RWPE2 (cell line): ENCODE results near the gene SIRT2.

Source experiments
- ATAC-seq: fragments of 200-7000 bp; cut with Tn5 transposase; 3 replicates; pipeline ENCODE4 v1.9.1; 2021; ENCODE audit warnings: low read depth
- DNase-seq: peaks from one replicate; pipeline ENCODE4 v3.0.0-alpha.2; 2020; ENCODE audit warnings: low spot score
- H3K27ac ChIP-seq: fragments of 450-650 bp; 2 replicates; pipeline ENCODE4 v1.5.1; 2017; ENCODE audit warnings: mild to moderate bottlenecking; ENCODE audit not compliant: poor library complexity, severe bottlenecking
- H3K27me3 ChIP-seq: fragments of 250-450 bp; sonication (Bioruptor Pico); 2 replicates; pipeline ENCODE4 v1.5.1; 2021; ENCODE audit warnings: mild to moderate bottlenecking, moderate library complexity; ENCODE audit not compliant: insufficient read depth, poor library complexity, severe bottlenecking
- H3K36me3 ChIP-seq: fragments of 250-450 bp; sonication (Bioruptor Pico); 2 replicates; pipeline ENCODE4 v1.5.1; 2020; ENCODE audit warnings: low read depth, mild to moderate bottlenecking, moderate library complexity
- H3K4me1 ChIP-seq: fragments of 250-450 bp; sonication (Bioruptor Pico); 2 replicates; pipeline ENCODE4 v1.5.1; 2021; ENCODE audit warnings: mild to moderate bottlenecking, moderate library complexity; ENCODE audit not compliant: insufficient read depth, poor library complexity, severe bottlenecking
- H3K4me3 ChIP-seq: fragments of 250-450 bp; sonication (Bioruptor Pico); 2 replicates; pipeline ENCODE4 v1.5.1; 2021; ENCODE audit warnings: mild to moderate bottlenecking, moderate library complexity; ENCODE audit not compliant: severe bottlenecking
- H3K9me3 ChIP-seq: fragments of 250-450 bp; sonication (Bioruptor Pico); 2 replicates; pipeline ENCODE4 v1.5.1; 2021; ENCODE audit warnings: mild to moderate bottlenecking, moderate library complexity; ENCODE audit not compliant: severe bottlenecking
- CTCF ChIP-seq: fragments of 450-650 bp; IDR thresholded peaks from one replicate; pipeline ENCODE4 v1.5.1; 2017; ENCODE audit warnings: mild to moderate bottlenecking, moderate library complexity; ENCODE audit not compliant: poor library complexity, severe bottlenecking

SIRT2 gene

GRCh38 chr19:38853214-38853613, 46.2 kb downstream of the SIRT2 start:
- Histone ChIP-seq H3K27me3 (no peaks in the 10 kb centered on the region), H3K9me3 (no peaks in the 10 kb centered on the region), H3K27ac (peak overlapping the region; percentile 93), H3K4me1 (peaks cover 6% of the 10 kb centered on the region), H3K4me3 (peak overlapping the region; percentile 86), H3K36me3 (peaks cover 9% of the 10 kb centered on the region)
- DNase-seq (no peak), ATAC-seq (no peak)
- no peak for TF ChIP-seq CTCF

- Histone ChIP-seq H3K9me3 (no peaks in the 10 kb centered on the region), H3K27me3 (no peaks in the 10 kb centered on the region), H3K4me1 (peaks cover 12% of the 10 kb centered on the region), H3K27ac (peak overlapping the region; percentile 93), H3K36me3 (peaks cover 17% of the 10 kb centered on the region), H3K4me3 (peak overlapping the region; percentile 86)
- DNase-seq (no peak), ATAC-seq (no peak)
- TF ChIP-seq CTCF, result no peak
Measured at GRCh38 chr19:38852231-38853044, 47.0 kb downstream of the SIRT2 start.

- Histone ChIP-seq H3K4me1 (peaks cover 12% of the 10 kb centered on the region), H3K36me3 (peaks cover 24% of the 10 kb centered on the region), H3K27ac (peak overlapping the region; percentile 93), H3K4me3 (peak overlapping the region; percentile 86), H3K27me3 (no peaks in the 10 kb centered on the region), H3K9me3 (no peaks in the 10 kb centered on the region)
- TF ChIP-seq CTCF, result no peak
- ATAC-seq, result peak; percentile 6; the same call in 2 of the 3 replicates
- peak; percentile 90 for DNase-seq
Measured at GRCh38 chr19:38851622-38852230, 47.7 kb downstream of the SIRT2 start.

GRCh38 chr19:38850976-38851621, 48.3 kb downstream of the SIRT2 start:
- H3K4me1 ChIP-seq, result peaks cover 12% of the 10 kb centered on the region
- H3K27ac ChIP-seq, result peak overlapping the region; percentile 93
- no peak for TF ChIP-seq CTCF
- peak overlapping the region; percentile 86 for H3K4me3 ChIP-seq
- no peaks in the 10 kb centered on the region for H3K27me3 ChIP-seq
- no peak for ATAC-seq
- peaks cover 30% of the 10 kb centered on the region for H3K36me3 ChIP-seq
- no peaks in the 10 kb centered on the region for H3K9me3 ChIP-seq
- DNase-seq, result no peak
